ENCODE measurements around the gene IGSF9B.

IGSF9B gene

DNA sequence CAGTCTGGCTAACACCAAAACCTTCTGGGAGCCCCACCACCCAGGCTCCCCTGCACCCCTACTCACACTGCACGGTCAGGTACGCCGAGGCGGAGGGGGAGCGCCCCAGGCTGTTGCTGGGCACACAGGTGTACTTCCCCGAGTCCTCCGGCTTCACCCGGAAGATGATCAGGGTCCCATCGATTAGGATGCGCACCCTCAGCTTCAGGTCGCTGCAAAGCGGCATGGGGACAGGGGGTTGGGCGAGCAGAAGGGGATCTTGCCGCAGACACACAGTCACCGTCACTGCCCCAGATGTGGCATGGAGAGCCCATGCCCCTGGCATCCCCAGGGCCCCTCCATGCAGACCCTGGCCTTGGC, 21.2 kb downstream of the IGSF9B start:
- DNase-seq (ENCODE audit: low spot score): no peak
- in situ Hi-C loops (cut with MboI; ENCODE audit: low pct_unique_long_range_greater_than_20kb, low sequenced_read_pairs, unreplicated experiment): no loop called here
- TF ChIP-seq CTCF (IDR thresholded peaks at IDR 0.05; ENCODE audit: extremely low read depth, insufficient read depth, missing control alignments): no peak

- in situ Hi-C loops (cut with MboI; ENCODE audit: low pct_unique_long_range_greater_than_20kb, low sequenced_read_pairs, unreplicated experiment): no loop called here
- no peak for TF ChIP-seq CTCF (IDR thresholded peaks at IDR 0.05; ENCODE audit: extremely low read depth, insufficient read depth, missing control alignments)
- no peak for DNase-seq (ENCODE audit: low spot score)
Observed at GRCh38 chr11:133934599-133935550, 21.9 kb downstream of the IGSF9B start.

- TF ChIP-seq CTCF (IDR thresholded peaks at IDR 0.05; ENCODE audit: extremely low read depth, insufficient read depth, missing control alignments): no peak
- DNase-seq (ENCODE audit: low spot score): no peak
- in situ Hi-C loops (cut with MboI; ENCODE audit: low pct_unique_long_range_greater_than_20kb, low sequenced_read_pairs, unreplicated experiment): no loop called here
Observed at GRCh38 chr11:133934096-133934495, 22.7 kb downstream of the IGSF9B start.

DNA sequence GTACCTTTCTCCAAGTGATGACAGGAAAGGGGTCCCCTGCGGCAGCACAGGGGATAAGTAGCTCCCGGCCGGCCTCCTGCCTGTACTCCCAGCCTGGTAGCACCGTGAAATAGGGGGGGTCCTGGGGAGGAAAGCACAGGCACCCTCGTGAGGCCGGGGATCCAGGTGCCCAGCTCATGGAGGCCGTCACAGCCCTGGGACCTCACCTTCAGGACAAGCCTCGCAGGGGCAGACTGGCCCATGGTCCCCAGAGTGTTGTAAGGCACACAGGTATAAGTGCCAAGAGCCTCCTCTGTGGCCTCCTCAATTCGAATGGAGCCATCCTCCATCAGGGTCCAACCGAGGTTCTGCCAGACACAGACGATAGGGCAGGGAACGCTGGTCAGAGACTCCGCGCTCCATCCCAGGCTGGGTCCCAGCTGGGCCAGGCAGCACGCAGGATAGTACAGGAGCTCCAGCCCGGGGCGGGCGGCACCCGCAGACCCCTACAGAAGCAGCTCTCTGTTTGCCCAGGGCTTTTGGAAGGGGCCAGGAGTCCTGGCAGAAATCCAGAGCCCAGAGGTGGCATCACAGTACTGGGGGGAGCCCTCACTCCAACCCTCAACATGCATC, 25.2 kb downstream of the IGSF9B start:
- DNase-seq (ENCODE audit: low spot score): no peak
- in situ Hi-C loops (cut with MboI; ENCODE audit: low pct_unique_long_range_greater_than_20kb, low sequenced_read_pairs, unreplicated experiment): no loop called here
- no peak for TF ChIP-seq CTCF (IDR thresholded peaks at IDR 0.05; ENCODE audit: extremely low read depth, insufficient read depth, missing control alignments)

GRCh38 chr11:133930767-133931448, 25.9 kb downstream of the IGSF9B start:
- DNase-seq (ENCODE audit: low spot score): no peak
- peak; percentile 20 for TF ChIP-seq CTCF (IDR thresholded peaks at IDR 0.05; ENCODE audit: extremely low read depth, insufficient read depth, missing control alignments)
- in situ Hi-C loops (cut with MboI; ENCODE audit: low pct_unique_long_range_greater_than_20kb, low sequenced_read_pairs, unreplicated experiment): no loop called here

DNA sequence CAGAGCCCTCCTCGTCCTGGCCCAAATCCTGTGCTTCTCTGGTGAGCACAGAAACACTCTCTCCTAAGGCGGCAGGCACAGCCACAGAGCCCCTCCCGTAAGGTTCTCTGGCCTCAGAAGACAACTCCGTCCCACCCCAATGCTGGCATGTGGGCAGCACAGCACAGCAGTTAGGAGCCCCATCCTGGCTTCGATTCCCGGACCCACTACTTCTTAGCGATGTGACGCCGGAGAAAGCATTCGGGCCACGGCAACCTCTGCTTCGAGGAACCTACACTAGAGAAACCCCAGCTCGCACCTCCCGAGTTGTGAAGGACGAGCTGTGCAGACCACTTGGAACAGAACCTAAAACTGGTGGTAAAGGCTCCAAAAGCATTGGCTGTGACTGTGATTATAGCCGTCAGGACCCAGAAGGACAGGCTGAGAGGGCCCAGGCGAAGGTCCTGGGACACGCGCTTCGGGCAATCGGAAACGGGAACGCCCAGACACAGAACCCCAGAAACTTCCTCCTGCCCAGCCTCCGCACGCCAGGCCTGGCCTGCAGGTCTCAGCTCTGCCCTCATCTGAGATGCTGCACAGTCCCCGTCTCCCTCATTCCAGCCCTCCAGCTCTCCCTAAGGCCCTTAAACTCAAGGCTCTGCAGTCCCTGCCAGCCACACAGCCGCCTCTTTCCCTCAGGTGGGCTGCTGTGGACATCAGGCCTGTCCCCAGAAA, 26.6 kb downstream of the IGSF9B start:
- no peak for TF ChIP-seq CTCF (IDR thresholded peaks at IDR 0.05; ENCODE audit: extremely low read depth, insufficient read depth, missing control alignments)
- in situ Hi-C loops (cut with MboI; ENCODE audit: low pct_unique_long_range_greater_than_20kb, low sequenced_read_pairs, unreplicated experiment): no loop called here
- no peak for DNase-seq (ENCODE audit: low spot score)
